Ectodermal cell (in vitro differentiated cells): ENCODE data around the gene E2F1.
"Not testable (repeated sequence)": the region's sequence is repeated elsewhere in the genome, so short reads cannot be mapped to it uniquely, and the experiment has no call there.

Experiments
- H3K27ac ChIP-seq: 2 replicates; pipeline ENCODE4 v1.7.0; 2013; ENCODE audit warnings: mild to moderate bottlenecking, low read depth, low read length; ENCODE audit not compliant: insufficient read depth, poor library complexity, severe bottlenecking
- H3K27me3 ChIP-seq: 2 replicates; pipeline ENCODE4 v1.7.0; 2013; ENCODE audit warnings: mild to moderate bottlenecking, low read length; ENCODE audit not compliant: insufficient read depth, control insufficient read depth, poor library complexity, severe bottlenecking
- H3K36me3 ChIP-seq: one replicate; pipeline ENCODE4 v1.7.0; 2013; ENCODE audit warnings: low read length; ENCODE audit not compliant: control insufficient read depth, insufficient read depth
- H3K4me1 ChIP-seq: one replicate; pipeline ENCODE4 v1.7.0; 2013; ENCODE audit warnings: low read length; ENCODE audit not compliant: control insufficient read depth, insufficient read depth
- H3K4me3 ChIP-seq: 2 replicates; pipeline ENCODE4 v1.7.0; 2013; ENCODE audit warnings: low read depth, low read length, control low read depth; ENCODE audit not compliant: insufficient read depth
- H3K9me3 ChIP-seq: 2 replicates; pipeline ENCODE4 v1.7.0; 2013; ENCODE audit warnings: mild to moderate bottlenecking, low read length, moderate library complexity; ENCODE audit not compliant: control insufficient read depth
- WGBS, 2 experiments: methylation state at CpG; one replicate each; pipeline ENCODE4 v1.1.7; 2013; ENCODE audit warnings: missing lambda C conversion rate in 2 of 2; 5-methylcytosine and 5-hydroxymethylcytosine counted together

The E2F1 gene

DNA sequence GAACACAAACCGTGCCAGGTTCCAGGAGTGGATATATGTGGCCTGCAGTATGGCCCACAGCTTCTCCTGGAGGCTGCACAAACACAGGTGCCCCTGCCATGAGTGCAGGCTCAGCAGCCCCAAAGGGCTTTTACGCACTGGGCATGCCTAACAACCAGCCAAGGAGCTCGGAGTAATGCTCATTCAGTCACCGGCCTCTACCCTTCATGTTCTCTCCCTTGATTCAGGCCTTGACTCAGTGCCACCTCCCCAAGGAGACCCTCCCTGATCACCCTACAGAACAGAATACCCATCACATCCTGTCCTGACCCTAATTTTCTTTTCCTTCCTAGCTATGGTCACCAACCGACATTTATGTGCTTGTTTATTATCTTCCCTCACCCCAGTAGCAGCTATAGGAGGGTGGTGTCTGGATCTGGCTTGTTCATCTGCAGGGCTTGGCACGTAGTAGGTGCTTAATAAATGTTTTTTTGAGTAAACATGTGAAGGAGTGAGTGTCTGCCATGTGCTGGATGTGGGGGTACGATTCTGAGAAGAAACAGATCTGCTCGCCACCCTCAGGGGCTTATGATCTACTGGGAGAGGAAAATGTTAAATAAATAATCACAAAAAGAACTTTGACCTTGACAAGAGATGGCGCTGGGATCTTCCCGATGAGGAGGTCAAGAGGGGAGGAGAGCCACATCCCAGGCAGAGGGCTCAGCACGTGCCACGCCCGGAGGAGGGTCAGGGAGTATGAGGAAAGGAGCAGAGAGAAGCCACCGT lies 24.7 kb upstream of the E2F1 start:
- Histone ChIP-seq H3K27me3 (no peaks in the 10 kb centered on the region), H3K4me3 (no peak overlapping the region), H3K4me1 (no peaks in the 10 kb centered on the region), H3K36me3 (no peaks in the 10 kb centered on the region), H3K9me3 (no peaks in the 10 kb centered on the region), H3K27ac (no peak overlapping the region)
- 85 to 88% methylated on average over 14 of the region's 14 CpGs for WGBS, 2 experiments

- 89 to 92% methylated on average over 13 to 14 of the region's 16 CpGs for WGBS, 2 experiments
- no peaks in the 10 kb centered on the region for H3K9me3 ChIP-seq
- no peaks in the 10 kb centered on the region for H3K4me1 ChIP-seq
- no peaks in the 10 kb centered on the region for H3K27me3 ChIP-seq
- H3K27ac ChIP-seq, result no peak overlapping the region
- H3K4me3 ChIP-seq, result no peak overlapping the region
- H3K36me3 ChIP-seq, result no peaks in the 10 kb centered on the region
Observed at GRCh38 chr20:33709905-33710541, 23.8 kb upstream of the E2F1 start.

DNA sequence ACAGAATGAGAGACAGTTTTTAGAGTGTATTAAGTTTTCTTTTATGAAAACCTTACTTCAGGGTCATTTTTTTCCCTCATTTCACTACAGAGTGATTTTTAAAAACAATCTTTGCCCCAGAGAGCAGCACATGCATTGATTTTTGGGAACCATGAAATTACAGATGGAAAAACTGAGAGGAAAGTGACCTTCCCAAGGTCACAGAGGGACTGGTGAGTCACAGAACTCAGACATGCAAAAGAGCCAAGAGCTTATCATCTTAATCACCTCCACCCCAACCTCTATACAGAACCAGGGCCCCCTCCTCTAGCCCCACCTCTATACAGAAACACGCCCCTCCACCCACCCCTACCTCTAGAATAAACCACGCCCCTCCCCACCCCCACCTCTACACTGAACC lies 23.2 kb upstream of the E2F1 start:
- H3K27ac ChIP-seq, result no peak overlapping the region
- 71 to 91% methylated on average over 1 to 2 of the region's 2 CpGs for WGBS, 2 experiments

GRCh38 chr20:33707668-33708067 lies 21.5 kb upstream of the E2F1 start:
- Histone ChIP-seq H3K4me1 (no peaks in the 10 kb centered on the region), H3K27me3 (no peaks in the 10 kb centered on the region), H3K4me3 (no peak overlapping the region), H3K9me3 (no peaks in the 10 kb centered on the region), H3K36me3 (no peaks in the 10 kb centered on the region), H3K27ac (no peak overlapping the region)
- 92 to 93% methylated on average over 11 of the region's 11 CpGs for WGBS, 2 experiments

More for the DNA sequence above, 23.2 kb upstream of the E2F1 start:
- Histone ChIP-seq H3K27me3 (no peaks in the 10 kb centered on the region), H3K36me3 (no peaks in the 10 kb centered on the region), H3K4me1 (no peaks in the 10 kb centered on the region), H3K9me3 (no peaks in the 10 kb centered on the region), H3K4me3 (no peak overlapping the region)

DNA sequence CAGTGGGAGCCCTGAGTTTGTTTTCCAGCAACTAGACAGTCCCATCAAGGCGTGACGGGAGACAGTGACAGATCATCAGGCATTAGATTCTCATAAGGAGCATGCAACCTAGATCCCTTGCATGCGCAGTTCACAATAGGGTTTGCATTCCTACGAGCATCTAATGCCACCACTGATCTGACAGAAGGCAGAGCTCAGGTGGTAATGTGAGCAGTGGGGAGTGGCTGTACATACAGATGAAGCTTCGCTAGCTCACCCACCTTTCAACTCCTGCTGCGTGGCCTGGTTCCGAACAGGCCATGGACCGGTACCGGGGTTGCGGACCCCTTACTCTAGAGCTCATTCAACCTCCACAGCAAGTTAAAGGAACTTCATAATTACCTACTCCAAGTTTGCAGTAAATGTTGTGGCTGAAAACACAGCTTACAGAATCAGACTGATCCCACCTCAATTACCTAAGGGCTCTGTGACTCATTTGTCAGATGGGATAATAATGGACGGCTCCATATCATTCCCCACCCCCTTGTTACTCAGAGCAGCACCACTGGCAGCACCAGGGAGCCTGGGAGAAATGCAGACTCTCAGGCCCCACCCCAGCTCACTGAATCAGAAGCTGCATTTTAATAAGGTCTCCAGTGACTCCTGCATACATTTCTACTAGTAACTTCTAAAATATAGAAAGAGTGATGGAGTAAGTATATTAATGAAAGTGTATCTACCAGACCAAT lies 18.2 kb upstream of the E2F1 start:
- no peaks in the 10 kb centered on the region for H3K9me3 ChIP-seq
- WGBS, 2 experiments, result 91 to 94% methylated on average over 11 of the region's 11 CpGs
- H3K27me3 ChIP-seq, result no peaks in the 10 kb centered on the region
- H3K36me3 ChIP-seq, result no peaks in the 10 kb centered on the region
- H3K4me1 ChIP-seq, result no peaks in the 10 kb centered on the region
- H3K27ac ChIP-seq, result no peak overlapping the region
- H3K4me3 ChIP-seq, result no peak overlapping the region

- Histone ChIP-seq H3K27me3 (no peaks in the 10 kb centered on the region), H3K4me3 (no peak overlapping the region), H3K9me3 (no peaks in the 10 kb centered on the region), H3K4me1 (no peaks in the 10 kb centered on the region), H3K36me3 (no peaks in the 10 kb centered on the region), H3K27ac (no peak overlapping the region)
- WGBS, 2 experiments, result 88 to 97% methylated on average over 7 of the region's 8 CpGs
Observed at GRCh38 chr20:33703498-33704137, 17.4 kb upstream of the E2F1 start.

DNA sequence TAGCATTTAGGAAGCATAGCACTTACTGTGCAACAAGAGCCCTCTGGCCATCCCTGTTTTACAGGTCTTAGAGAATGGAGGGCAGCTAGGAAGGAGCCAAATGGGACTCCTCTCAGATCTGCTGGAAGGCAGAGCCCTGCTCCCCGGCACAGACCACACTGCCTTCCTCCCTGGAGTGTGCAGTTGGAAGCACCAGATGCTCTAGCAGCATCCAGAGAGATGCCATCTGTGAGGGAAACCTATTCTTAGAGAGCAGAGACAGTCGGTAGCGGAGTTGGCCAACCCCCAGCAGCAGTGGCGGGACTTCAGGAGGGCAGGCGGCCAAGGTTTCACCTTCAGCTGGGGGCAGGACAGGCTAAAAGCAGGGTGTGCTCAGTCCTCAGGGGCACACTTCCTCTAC lies 16.7 kb upstream of the E2F1 start:
- 88 to 92% methylated on average over 5 of the region's 5 CpGs for WGBS, 2 experiments

DNA sequence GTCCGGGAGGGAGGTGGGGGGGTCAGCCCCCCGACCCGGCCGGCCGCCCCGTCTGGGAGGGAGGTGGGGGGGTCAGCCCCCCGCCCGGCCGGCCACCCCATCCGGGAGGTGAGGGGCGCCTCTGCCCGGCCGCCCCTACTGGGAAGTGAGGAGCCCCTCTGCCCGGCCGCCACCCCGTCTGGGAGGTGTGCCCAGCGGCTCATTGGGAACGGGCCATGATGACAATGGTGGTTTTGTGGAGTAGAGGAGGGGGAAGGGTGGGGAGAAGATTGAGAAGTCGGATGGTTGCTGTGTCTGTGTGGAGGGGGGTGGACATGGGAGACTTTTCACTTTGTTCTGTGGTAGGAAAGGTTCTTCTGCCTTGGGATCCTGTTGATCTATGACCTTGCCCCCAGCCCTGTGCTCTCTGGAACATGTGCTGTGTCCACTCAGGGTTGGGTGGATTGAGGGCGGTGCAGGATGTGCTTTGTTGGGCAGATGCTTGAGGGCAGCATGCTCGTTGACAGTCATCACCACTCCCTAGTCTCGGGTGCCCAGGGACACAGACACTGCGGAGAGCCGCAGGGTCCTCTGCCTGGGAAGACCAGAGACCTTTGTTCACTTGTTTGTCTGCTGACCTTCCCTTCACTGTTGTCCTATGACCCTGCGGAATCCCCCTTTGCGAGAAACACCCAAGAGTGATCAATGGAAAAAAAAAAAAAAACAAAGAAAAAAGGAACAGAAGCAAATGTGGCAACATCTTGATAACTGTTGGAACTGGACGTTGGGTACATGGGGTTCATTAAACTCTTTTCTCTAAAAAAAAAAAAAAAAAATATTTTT lies 15.7 kb upstream of the E2F1 start:
- Histone ChIP-seq H3K36me3 (no peaks in the 10 kb centered on the region), H3K27ac (no peak overlapping the region), H3K4me3 (no peak overlapping the region), H3K27me3 (no peaks in the 10 kb centered on the region), H3K4me1 (no peaks in the 10 kb centered on the region), H3K9me3 (no peaks in the 10 kb centered on the region)
- WGBS, 2 experiments, result 95 to 97% methylated on average over 27 of the region's 27 CpGs

More for the DNA sequence above, 16.7 kb upstream of the E2F1 start:
- H3K4me1 ChIP-seq, result no peaks in the 10 kb centered on the region
- no peaks in the 10 kb centered on the region for H3K9me3 ChIP-seq
- no peak overlapping the region for H3K4me3 ChIP-seq
- no peaks in the 10 kb centered on the region for H3K36me3 ChIP-seq
- no peaks in the 10 kb centered on the region for H3K27me3 ChIP-seq
- H3K27ac ChIP-seq, result no peak overlapping the region

DNA sequence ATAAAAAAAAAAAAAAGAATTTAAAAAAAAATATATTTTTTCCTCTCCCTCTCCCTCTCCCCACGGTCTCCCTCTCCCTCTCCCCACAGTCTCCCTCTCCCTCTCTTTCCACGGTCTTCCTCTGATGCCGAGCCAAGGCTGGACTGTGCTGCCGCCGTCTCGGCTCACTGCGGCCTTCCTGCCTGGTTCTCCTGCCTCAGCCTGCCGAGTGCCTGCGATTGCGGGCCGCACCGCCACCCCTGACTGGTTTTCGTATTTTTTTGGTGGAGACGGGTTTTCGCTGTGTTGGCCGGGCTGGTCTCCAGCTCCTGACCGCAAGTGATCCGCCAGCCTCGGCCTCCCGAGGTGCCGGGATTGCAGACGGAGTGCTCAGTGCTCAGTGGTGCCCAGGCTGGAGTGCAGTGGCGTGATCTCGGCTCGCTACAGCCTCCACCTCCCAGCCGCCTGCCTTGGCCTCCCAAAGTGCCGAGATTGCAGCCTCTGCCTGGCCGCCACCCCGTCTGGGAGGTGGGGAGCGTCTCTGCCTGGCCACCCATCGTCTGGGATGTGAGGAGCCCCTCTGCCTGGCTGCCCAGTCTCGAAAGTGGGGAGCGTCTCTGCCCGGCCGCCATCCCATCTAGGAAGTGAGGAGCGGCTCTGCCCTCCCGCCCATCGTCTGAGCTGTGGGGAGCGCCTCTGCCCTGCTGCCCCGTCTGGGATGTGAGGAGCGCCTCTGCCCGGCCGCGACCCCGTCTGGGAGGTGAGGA lies 14.7 kb upstream of the E2F1 start:
- not testable (repeated sequence) for H3K4me1 ChIP-seq, H3K4me3 ChIP-seq, H3K36me3 ChIP-seq, H3K27me3 ChIP-seq, H3K27ac ChIP-seq, H3K9me3 ChIP-seq
- 95 to 96% methylated on average over 45 of the region's 45 CpGs for WGBS, 2 experiments
